Hematopoietic multipotent progenitor cell treated with erythropoietin and hydrocortisone succinate and interleukin-3 and kit ligand, for 15 days (in vitro differentiated cells): ENCODE results near the gene F2.

ENCODE experiments used
- DNase-seq: peaks from one replicate; pipeline ENCODE4 v3.0.0-alpha.2; 2015; ENCODE audit warnings: low spot score

The F2 gene

DNA sequence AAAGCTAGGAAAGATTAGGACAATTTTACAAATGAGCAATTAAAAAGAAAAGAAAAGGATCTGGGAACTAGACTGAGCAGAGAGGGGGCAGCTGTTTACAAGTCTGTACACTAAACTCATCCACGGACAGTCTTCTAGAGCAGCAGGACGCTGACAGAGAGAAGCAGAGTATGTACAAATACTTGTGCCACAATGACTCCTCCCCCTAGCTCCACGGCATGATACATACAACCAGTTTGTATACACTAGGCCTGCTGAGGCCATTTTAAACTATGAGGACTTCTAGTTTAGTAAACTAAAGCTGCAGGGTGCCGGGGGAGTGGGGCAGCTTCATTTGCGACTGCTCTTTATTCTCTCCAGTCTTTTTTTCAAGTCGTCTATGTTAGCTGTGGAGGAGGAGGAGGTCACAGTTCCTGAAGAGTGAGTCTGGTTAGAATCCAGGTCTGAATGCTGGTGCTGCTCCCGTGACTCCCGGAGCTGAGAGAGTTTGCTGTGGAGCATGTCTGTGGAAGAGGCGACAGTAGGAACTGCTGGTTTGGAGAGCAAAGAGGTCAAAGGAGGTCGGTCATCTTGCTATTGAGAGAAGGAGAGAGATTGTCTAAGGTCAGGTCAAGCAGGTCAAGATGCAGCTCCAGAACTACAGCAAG, 24.8 kb downstream of the F2 start:
- no peak for DNase-seq

DNA sequence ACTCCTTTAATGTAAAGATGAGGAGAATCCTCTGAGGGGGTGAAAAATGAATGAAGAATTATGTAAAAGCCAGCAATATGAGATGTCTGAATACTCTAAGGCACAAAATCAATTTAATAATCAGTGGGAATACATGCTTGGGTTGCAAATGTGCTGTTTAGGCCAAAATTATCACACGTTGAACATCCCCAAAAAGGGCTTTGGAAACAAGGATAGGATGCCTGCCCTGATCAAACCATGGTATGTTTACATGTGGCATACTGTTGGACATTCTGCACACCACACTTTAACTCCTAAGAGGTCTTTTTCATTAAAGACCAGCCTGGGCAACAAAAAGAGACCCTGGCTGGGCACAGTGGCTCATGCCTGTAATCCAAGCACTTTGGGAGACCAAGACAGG, 26.3 kb downstream of the F2 start:
- no peak for DNase-seq

DNA sequence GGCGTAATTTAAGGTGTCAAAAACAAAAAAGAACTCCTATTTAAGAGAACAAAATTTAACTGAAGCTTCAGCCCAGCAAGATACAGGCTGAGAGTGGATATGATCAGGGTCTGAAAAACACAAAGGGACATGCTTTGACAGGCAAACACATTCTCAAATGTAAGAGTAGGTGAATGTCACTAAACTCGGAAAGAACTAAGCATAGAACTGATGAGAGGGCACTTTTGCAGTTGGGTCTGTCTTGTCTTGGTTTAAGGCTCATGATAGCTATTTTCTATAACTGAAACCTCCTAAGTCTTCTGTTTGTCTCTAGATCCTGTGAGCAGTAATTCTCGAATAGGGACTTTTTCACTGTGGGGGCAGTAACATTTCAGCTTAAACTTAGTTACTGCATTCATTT, 27.0 kb downstream of the F2 start:
- DNase-seq: no peak

DNA sequence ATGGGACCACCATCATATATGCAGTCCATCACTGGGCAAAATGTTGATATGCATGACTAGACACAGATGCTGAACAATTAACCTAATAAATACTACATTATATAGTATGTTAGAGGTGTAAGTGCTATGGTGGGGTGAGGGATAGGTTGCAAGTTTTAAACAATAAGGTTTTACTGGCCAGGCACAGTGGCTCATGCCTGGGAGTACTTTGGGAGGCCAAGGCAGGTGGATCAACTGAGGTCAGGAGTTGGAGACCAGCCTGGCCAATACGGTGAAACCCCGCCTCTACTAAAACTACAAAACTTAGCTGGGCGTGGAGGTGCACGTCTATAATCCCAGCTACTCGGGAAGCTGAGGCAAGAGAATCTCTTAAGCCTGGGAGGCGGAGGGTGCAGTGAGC, 28.1 kb downstream of the F2 start:
- DNase-seq: no peak

GRCh38 chr11:46755962-46756361, 36.9 kb downstream of the F2 start:
- DNase-seq: no peak

- no peak for DNase-seq
Measured at GRCh38 chr11:46759196-46759595, 40.2 kb downstream of the F2 start.

- no peak for DNase-seq
Measured at GRCh38 chr11:46760429-46761128, 41.6 kb downstream of the F2 start.

DNA sequence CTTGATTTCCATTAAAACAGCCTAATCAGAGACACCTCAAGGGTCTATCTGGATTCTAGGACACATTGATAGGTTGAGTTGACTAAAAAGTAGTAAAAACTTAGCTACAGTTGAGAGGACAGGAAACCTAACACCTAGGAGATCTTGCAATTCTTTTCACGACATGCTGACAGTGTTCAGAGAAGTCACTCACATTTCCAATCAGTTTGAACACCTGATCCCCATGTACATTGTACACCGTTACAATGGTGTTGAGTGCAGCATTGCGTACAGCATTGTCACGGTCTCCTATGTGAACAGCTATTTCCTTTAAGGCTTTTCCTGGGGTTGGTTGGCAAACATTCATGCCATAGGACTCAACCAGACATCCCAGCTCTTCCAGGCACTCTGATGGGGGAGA, 42.8 kb downstream of the F2 start:
- DNase-seq: no peak

DNA sequence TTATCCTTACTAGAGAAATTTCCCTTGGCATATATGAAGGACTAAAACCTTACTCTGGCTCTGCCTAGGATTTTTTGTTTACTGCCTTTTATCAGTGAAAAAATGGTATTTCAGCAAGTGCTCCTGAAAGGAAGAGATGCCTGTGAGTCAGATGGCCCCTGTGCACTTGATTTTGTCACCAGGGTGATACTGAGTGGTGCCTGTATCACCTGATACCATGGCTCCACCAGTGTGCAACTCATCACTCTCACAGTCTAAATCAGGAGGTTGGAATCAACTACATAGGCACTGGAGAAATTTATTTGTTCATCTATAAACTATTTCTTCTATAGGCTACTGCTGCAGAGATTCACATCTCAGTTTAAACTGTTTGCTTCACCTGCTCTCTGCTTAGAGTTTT, 43.2 kb downstream of the F2 start:
- DNase-seq: no peak

DNA sequence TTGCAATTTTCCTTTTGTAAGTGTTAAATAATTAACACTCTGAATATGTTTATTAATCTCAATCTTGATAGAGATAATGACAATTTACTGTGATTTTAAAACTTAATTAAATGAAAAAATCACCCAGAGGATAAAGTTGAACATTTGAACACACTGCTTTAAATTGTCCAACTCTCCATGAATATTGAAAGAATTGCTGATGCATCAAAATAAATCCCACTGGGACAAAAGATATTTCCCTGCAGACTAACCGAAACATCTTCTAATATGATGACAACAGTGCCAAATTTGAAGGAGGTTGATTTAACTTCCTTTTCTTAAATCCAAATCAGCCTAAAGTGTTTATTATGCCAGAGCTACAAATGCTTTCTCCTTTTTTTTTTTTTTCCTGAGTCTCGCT, 47.6 kb downstream of the F2 start:
- no peak for DNase-seq

DNA sequence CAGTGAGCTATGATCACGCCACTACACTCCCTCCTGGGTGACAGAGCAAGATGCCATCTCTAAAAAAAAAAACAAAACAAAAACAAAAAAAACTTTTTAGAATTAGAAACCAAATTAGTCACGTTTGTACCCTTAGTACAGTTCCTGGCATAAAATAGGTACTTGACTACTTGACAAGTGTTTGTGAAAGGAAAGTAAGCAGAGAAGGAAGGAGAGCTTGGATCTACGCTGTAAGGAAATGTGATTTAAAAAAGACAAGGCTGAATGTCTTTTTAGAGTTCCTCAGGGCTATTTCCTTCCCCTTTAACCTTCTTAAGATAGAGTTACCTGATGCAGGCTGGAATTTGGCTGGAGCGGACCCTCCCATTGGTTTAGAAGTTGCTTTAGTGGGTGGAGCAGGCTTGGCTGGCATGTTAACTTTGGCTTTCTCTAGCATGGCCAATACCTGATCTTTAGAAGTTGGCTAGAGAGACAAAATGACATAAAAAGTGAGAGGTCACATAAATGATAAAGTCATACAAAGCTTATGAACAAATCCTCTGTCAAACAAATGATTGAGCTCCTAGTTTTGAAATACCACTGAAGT, 50.7 kb downstream of the F2 start:
- no peak for DNase-seq

DNA sequence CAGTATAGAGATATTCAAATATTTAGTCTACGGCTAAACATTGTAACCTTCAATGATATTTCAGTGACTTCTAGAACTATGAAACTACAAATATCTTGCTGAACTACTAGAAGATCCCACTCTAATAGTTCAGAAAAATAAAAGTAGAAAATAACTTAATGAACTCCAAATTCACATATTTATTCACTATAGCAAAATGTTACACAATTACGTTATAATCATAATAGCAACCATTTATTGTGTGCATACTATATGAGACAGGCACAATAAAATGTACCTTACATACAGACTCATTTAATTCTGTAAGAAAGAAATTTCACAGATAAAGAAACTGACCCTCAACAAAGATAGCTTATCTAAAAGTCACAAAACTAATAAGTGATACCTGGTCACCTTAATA, 57.9 kb downstream of the F2 start:
- DNase-seq: no peak

DNA sequence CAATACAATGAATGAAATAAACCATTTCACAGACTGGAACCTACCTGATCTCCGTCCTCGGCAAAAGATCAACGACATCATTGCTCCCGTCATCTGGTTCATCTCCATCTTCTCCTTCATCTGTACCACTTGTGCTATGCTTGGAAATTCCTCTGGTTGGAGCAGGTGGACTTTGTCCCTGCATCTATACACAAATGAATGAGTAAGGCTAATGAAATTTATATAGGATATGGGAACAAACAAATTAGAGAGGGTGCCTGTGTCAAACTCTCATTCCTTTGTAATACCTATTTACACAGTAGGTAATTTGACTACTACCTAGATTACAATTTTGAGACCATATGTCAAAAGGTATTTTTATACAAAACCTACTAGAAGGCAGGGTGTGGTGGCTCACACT, 59.4 kb downstream of the F2 start:
- no peak for DNase-seq
